Muscle layer of colon (tissue), 2 donors: ENCODE data around the gene LY9.

ENCODE experiments used
- H3K27ac ChIP-seq: one replicate; pipeline ENCODE4 v1.7.0; 2013; ENCODE audit warnings: low read depth, mild to moderate bottlenecking, low read length, moderate library complexity
- H3K27me3 ChIP-seq, 2 donors: one replicate each; pipeline ENCODE4 v1.7.0; 2013; ENCODE audit warnings: low read length in 2 of 2, mild to moderate bottlenecking in 2 of 2; ENCODE audit not compliant: insufficient read depth in 2 of 2, control insufficient read depth in 1 of 2
- H3K36me3 ChIP-seq: one replicate; pipeline ENCODE4 v1.7.0; 2013; ENCODE audit warnings: mild to moderate bottlenecking, low read length; ENCODE audit not compliant: insufficient read depth
- H3K4me1 ChIP-seq: one replicate; pipeline ENCODE4 v1.7.0; 2013; ENCODE audit warnings: mild to moderate bottlenecking, low read length; ENCODE audit not compliant: insufficient read depth
- H3K4me3 ChIP-seq, 2 donors: one replicate each; pipeline ENCODE4 v1.7.0; 2013; ENCODE audit warnings: low read length in 2 of 2, low read depth in 1 of 2, mild to moderate bottlenecking in 1 of 2, moderate library complexity in 1 of 2
- H3K9ac ChIP-seq: one replicate; pipeline ENCODE4 v1.7.0; 2013; ENCODE audit warnings: low read length
- H3K9me3 ChIP-seq: one replicate; pipeline ENCODE4 v1.7.0; 2013; ENCODE audit warnings: mild to moderate bottlenecking, low read length
- donor health status: abdominal sarcoma.
- donor health status: Adenocarcinoma of cecum.

LY9 gene

GRCh38 chr1:160826546-160826945, 30.6 kb downstream of the LY9 start:
- Histone ChIP-seq H3K4me1 (no peaks in the 10 kb centered on the region), H3K27ac (no peak overlapping the region), H3K27me3 (no peaks in the 10 kb centered on the region), H3K9me3 (no peaks in the 10 kb centered on the region), H3K36me3 (no peaks in the 10 kb centered on the region), H3K4me3 (no peak overlapping the region), H3K9ac (no peak overlapping the region)

- H3K9ac ChIP-seq: no peak overlapping the region
- no peak overlapping the region for H3K4me3 ChIP-seq
- H3K4me1 ChIP-seq: no peaks in the 10 kb centered on the region
- H3K36me3 ChIP-seq: no peaks in the 10 kb centered on the region
- no peaks in the 10 kb centered on the region for H3K9me3 ChIP-seq
- H3K27me3 ChIP-seq: no peaks in the 10 kb centered on the region
- H3K27ac ChIP-seq: no peak overlapping the region
These were observed 31.4 kb downstream of the LY9 start for GRCh38 chr1:160827418-160827817.

- Histone ChIP-seq H3K36me3 (no peaks in the 10 kb centered on the region), H3K9ac (no peak overlapping the region), H3K4me1 (no peaks in the 10 kb centered on the region), H3K27ac (no peak overlapping the region), H3K4me3 (no peak overlapping the region), H3K9me3 (no peaks in the 10 kb centered on the region), H3K27me3 (no peaks in the 10 kb centered on the region)
These were observed 33.8 kb downstream of the LY9 start for GRCh38 chr1:160829766-160830165.

GRCh38 chr1:160830321-160831153, 34.6 kb downstream of the LY9 start:
- H3K9ac ChIP-seq: no peak overlapping the region
- H3K27me3 ChIP-seq: no peaks in the 10 kb centered on the region
- H3K27ac ChIP-seq: no peak overlapping the region
- no peak overlapping the region for H3K4me3 ChIP-seq
- H3K9me3 ChIP-seq: no peaks in the 10 kb centered on the region
- H3K36me3 ChIP-seq: no peaks in the 10 kb centered on the region
- no peaks in the 10 kb centered on the region for H3K4me1 ChIP-seq

GRCh38 chr1:160834945-160835565, 39.1 kb downstream of the LY9 start:
- H3K36me3 ChIP-seq: no peaks in the 10 kb centered on the region

GRCh38 chr1:160835751-160836150, 39.8 kb downstream of the LY9 start:
- no peaks in the 10 kb centered on the region for H3K36me3 ChIP-seq
- H3K4me1 ChIP-seq: no peaks in the 10 kb centered on the region
- no peak overlapping the region for H3K4me3 ChIP-seq
- H3K9me3 ChIP-seq: no peaks in the 10 kb centered on the region
- no peak overlapping the region for H3K9ac ChIP-seq
- H3K27me3 ChIP-seq: no peaks in the 10 kb centered on the region
- H3K27ac ChIP-seq: no peak overlapping the region

More at GRCh38 chr1:160834945-160835565, 39.1 kb downstream of the LY9 start:
- H3K9ac ChIP-seq: no peak overlapping the region
- H3K9me3 ChIP-seq: no peaks in the 10 kb centered on the region
- H3K27me3 ChIP-seq: no peaks in the 10 kb centered on the region
- H3K4me1 ChIP-seq: no peaks in the 10 kb centered on the region
- no peak overlapping the region for H3K4me3 ChIP-seq
- no peak overlapping the region for H3K27ac ChIP-seq

- Histone ChIP-seq H3K9me3 (no peaks in the 10 kb centered on the region), H3K27me3 (no peaks in the 10 kb centered on the region), H3K27ac (no peak overlapping the region), H3K4me1 (no peaks in the 10 kb centered on the region), H3K36me3 (no peaks in the 10 kb centered on the region), H3K4me3 (no peak overlapping the region), H3K9ac (no peak overlapping the region)
These were observed 40.6 kb downstream of the LY9 start for GRCh38 chr1:160836561-160836960.

- Histone ChIP-seq H3K27me3 (no peaks in the 10 kb centered on the region), H3K27ac (no peak overlapping the region), H3K4me3 (no peak overlapping the region), H3K36me3 (no peaks in the 10 kb centered on the region), H3K9ac (no peak overlapping the region), H3K4me1 (no peaks in the 10 kb centered on the region), H3K9me3 (no peaks in the 10 kb centered on the region)
These were observed 41.1 kb downstream of the LY9 start for GRCh38 chr1:160836981-160837557.

GRCh38 chr1:160837558-160838205, 41.7 kb downstream of the LY9 start:
- Histone ChIP-seq H3K4me3 (no peak overlapping the region), H3K27ac (no peak overlapping the region), H3K9ac (no peak overlapping the region), H3K36me3 (no peaks in the 10 kb centered on the region), H3K4me1 (no peaks in the 10 kb centered on the region), H3K27me3 (no peaks in the 10 kb centered on the region), H3K9me3 (no peaks in the 10 kb centered on the region)

- Histone ChIP-seq H3K4me1 (peaks cover 6% of the 10 kb centered on the region), H3K9me3 (no peaks in the 10 kb centered on the region), H3K9ac (no peak overlapping the region), H3K27ac (no peak overlapping the region), H3K27me3 (no peaks in the 10 kb centered on the region), H3K36me3 (no peaks in the 10 kb centered on the region), H3K4me3 (no peak overlapping the region)
These were observed 42.9 kb downstream of the LY9 start for GRCh38 chr1:160838888-160839287.

- peaks cover 6% of the 10 kb centered on the region for H3K4me1 ChIP-seq
- H3K9ac ChIP-seq: no peak overlapping the region
- no peak overlapping the region for H3K4me3 ChIP-seq
- H3K27ac ChIP-seq: no peak overlapping the region
- no peaks in the 10 kb centered on the region for H3K9me3 ChIP-seq
- H3K36me3 ChIP-seq: no peaks in the 10 kb centered on the region
- H3K27me3 ChIP-seq: no peaks in the 10 kb centered on the region
These were observed 43.8 kb downstream of the LY9 start for GRCh38 chr1:160839746-160840145.
